ENCODE results near the gene DLGAP1.

DNA sequence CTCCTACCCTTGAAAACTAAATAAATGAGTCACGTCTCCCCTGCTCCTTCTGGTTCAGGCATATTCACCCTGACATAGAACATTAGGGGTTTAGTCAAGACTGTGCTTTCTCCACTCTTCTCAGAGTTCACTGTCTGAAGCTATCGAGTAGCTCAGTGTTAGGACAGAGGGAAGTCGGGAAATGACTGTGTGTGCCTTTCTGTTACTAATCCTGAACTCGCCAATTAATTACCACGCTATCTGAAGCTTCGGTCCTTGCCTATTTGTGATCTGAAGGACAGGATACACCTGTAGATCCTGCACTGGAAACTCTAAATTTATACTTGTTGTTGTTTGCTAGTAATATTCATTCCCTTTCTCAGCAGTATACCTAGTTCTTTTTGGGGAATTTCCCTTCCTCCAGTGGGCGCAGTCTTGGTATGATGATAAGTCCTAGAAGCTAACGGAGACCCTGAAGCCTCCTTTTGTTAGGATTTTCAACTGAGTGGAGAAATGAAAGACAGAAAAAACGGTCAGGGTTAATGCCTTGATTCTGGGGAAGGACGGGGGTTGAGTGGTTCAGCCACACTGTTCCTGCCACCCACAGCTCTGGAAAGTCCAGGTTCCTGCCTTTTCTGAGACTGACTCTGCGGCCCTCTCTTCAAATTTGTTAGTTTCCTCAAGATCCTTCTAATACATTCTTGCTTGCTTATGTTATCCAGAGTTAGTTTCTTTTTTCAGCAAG lies 218.0 kb downstream of the DLGAP1 start:
- TF ChIP-seq RXRA (CRISPR knock-in tag; IDR thresholded peaks at IDR 0.05) = no peak
- TF ChIP-seq TAF1 (CRISPR knock-in tag; IDR thresholded peaks at IDR 0.05) = no peak

Measured in HepG2 (cell line).